WTC11 (cell line): ENCODE measurements around the gene ITPK1. TPM values are rescaled to one million over a fixed set of nuclear protein-coding genes. Genes with fewer than 3 reads are reported as not detected.

Experiments
- ATAC-seq: fragments of 200-7000 bp; cut with Tn5 transposase; 2 replicates; pipeline ENCODE4 v1.10.0; 2021; ENCODE audit warnings: mild to moderate bottlenecking, moderate library complexity
- CTCF ChIA-PET: fragments of 300-600 bp; sonication (Branson Sonifier 250); formaldehyde crosslinking; loops from one replicate; lab custom pipeline; 2021; ENCODE audit warnings: antibody characterized with exemption; lab: Charles Lee
- POLR2A ChIA-PET: fragments of 350-600 bp; sonication (Branson Sonifier 250); formaldehyde crosslinking; loops from one replicate; lab custom pipeline; 2021; ENCODE audit warnings: antibody characterized with exemption; lab: Charles Lee
- DNase-seq: peaks from one replicate; pipeline ENCODE4 v3.0.0; 2021; ENCODE audit warnings: low spot score
- H3K27ac Mint-ChIP-seq: 2 replicates; pipeline ENCODE4 v1.8.0; 2021; ENCODE audit warnings: mixed read lengths
- H3K27me3 Mint-ChIP-seq: 2 replicates; pipeline ENCODE4 v1.8.0; 2021; ENCODE audit warnings: low read depth, mild to moderate bottlenecking, moderate library complexity, mixed read lengths
- H3K36me3 Mint-ChIP-seq: 2 replicates; pipeline ENCODE4 v1.8.0; 2021; ENCODE audit warnings: mixed read lengths
- H3K4me1 Mint-ChIP-seq: 2 replicates; pipeline ENCODE4 v1.8.0; 2022; ENCODE audit warnings: mixed read lengths
- H3K4me3 Mint-ChIP-seq: 2 replicates; pipeline ENCODE4 v1.8.0; 2021; ENCODE audit warnings: mild to moderate bottlenecking, moderate library complexity, mixed read lengths
- H3K9me3 Mint-ChIP-seq: 2 replicates; pipeline ENCODE4 v1.8.0; 2021; ENCODE audit warnings: mixed read lengths
- ARID4B ChIP-seq: sonication (generic); formaldehyde crosslinking; IDR thresholded peaks from 2 replicates; pipeline ENCODE4 v1.8.0; 2023; ENCODE audit warnings: missing genetic modification reagents, mild to moderate bottlenecking, borderline replicate concordance
- CBFB ChIP-seq: sonication (generic); formaldehyde crosslinking; IDR thresholded peaks from 2 replicates; pipeline ENCODE4 v1.8.1; 2022; ENCODE audit warnings: mild to moderate bottlenecking, low read depth, missing genetic modification reagents
- CDX4 ChIP-seq: fragments of 250-450 bp; sonication (Bioruptor Pico); IDR thresholded peaks from 2 replicates; pipeline ENCODE4 v1.9.0; 2021; ENCODE audit warnings: moderate library complexity, mild to moderate bottlenecking, inconsistent platforms, borderline replicate concordance
- ESRRA ChIP-seq: sonication (generic); formaldehyde crosslinking; IDR thresholded peaks from 2 replicates; pipeline ENCODE4 v1.8.1; 2022; ENCODE audit warnings: mild to moderate bottlenecking, missing genetic modification reagents, borderline replicate concordance
- FOXJ3 ChIP-seq: sonication (generic); formaldehyde crosslinking; IDR thresholded peaks from 2 replicates; pipeline ENCODE4 v1.9.0; 2021; ENCODE audit warnings: missing genetic modification reagents, mild to moderate bottlenecking, borderline replicate concordance
- FOXP1 ChIP-seq: sonication (generic); formaldehyde crosslinking; IDR thresholded peaks from 2 replicates; pipeline ENCODE4 v1.8.0; 2022; ENCODE audit warnings: missing genetic modification reagents, mild to moderate bottlenecking, moderate library complexity, borderline replicate concordance
- GABPB1 ChIP-seq: sonication (generic); formaldehyde crosslinking; IDR thresholded peaks from 2 replicates; pipeline ENCODE4 v1.8.1; 2023; ENCODE audit warnings: mild to moderate bottlenecking, missing genetic modification reagents
- NFYB ChIP-seq: sonication (generic); formaldehyde crosslinking; conservative IDR thresholded peaks from 2 replicates; pipeline ENCODE4 v1.8.0; 2022; ENCODE audit warnings: low read depth, missing genetic modification reagents
- NR3C1 ChIP-seq: sonication (generic); formaldehyde crosslinking; conservative IDR thresholded peaks from 2 replicates; pipeline ENCODE4 v1.8.1; 2023; ENCODE audit warnings: low read depth, mild to moderate bottlenecking, missing genetic modification reagents
- SP1 ChIP-seq: sonication (generic); formaldehyde crosslinking; conservative IDR thresholded peaks from 2 replicates; pipeline ENCODE4 v1.8.1; 2022; ENCODE audit warnings: missing genetic modification reagents
- TCF7 ChIP-seq: sonication (generic); formaldehyde crosslinking; IDR thresholded peaks from 2 replicates; pipeline ENCODE4 v1.8.0; 2022; ENCODE audit warnings: mild to moderate bottlenecking, low read depth, missing genetic modification reagents, moderate library complexity
- TEAD4 ChIP-seq: sonication (generic); formaldehyde crosslinking; IDR thresholded peaks from 2 replicates; pipeline ENCODE4 v1.8.0; 2022; ENCODE audit warnings: mild to moderate bottlenecking, missing genetic modification reagents
- ZMAT4 ChIP-seq: fragments of 250-450 bp; sonication (Bioruptor Pico); IDR thresholded peaks from 2 replicates; pipeline ENCODE4 v1.9.0; 2021; ENCODE audit warnings: mild to moderate bottlenecking
- ZNF281 ChIP-seq: sonication (generic); formaldehyde crosslinking; IDR thresholded peaks from 2 replicates; pipeline ENCODE4 v1.8.0; 2023; ENCODE audit warnings: mild to moderate bottlenecking, missing genetic modification reagents
- ZNF671 ChIP-seq: fragments of 250-450 bp; sonication (Bioruptor Pico); IDR thresholded peaks from 2 replicates; pipeline ENCODE4 v1.8.0; 2021; ENCODE audit warnings: mild to moderate bottlenecking
- total RNA-seq: library from RNA; stranded (reverse); gene quantifications from 3 replicates; pipeline ENCODE4 v1.2.3, GENCODE V29; 2021

Gene ITPK1
- total RNA-seq, 1 experiment from 2014 or later = 144 TPM

GRCh38 chr14:93061380-93062012, 54.2 kb downstream of the ITPK1 start (continued):
- TF ChIP-seq TEAD4 (CRISPR knock-in tag) = no peak
- no peak for TF ChIP-seq GABPB1 (CRISPR knock-in tag)

GRCh38 chr14:93060841-93061240, 54.9 kb downstream of the ITPK1 start:
- CTCF ChIA-PET = interaction anchor here (0.8 to 3.2 kb wide), 6 partner anchors 24 to 100 kb away, joined by 3 to 17 read pairs (median 6); no protein-coding TSS in a partner anchor
- TF ChIP-seq ESRRA (CRISPR knock-in tag) (no peak), FOXP1 (CRISPR knock-in tag) (no peak), TCF7 (CRISPR knock-in tag) (no peak), ARID4B (no peak), ZNF671 (CRISPR knock-in tag) (no peak), ZMAT4 (CRISPR knock-in tag) (no peak), CDX4 (no peak), FOXJ3 (CRISPR knock-in tag) (no peak), SP1 (no peak), ZNF281 (CRISPR knock-in tag) (no peak), CBFB (CRISPR knock-in tag) (no peak), NR3C1 (CRISPR knock-in tag) (no peak), NFYB (CRISPR knock-in tag) (no peak)
- TF ChIP-seq, all 79 proteins: peak for 0
- Mint-ChIP-seq H3K9me3 (no peaks in the 10 kb centered on the region), H3K27ac (peak overlapping the region; percentile 90), H3K36me3 (peaks cover 2% of the 10 kb centered on the region; the same call in 1 of the 2 replicates), H3K27me3 (no peaks in the 10 kb centered on the region), H3K4me1 (peaks cover 59% of the 10 kb centered on the region), H3K4me3 (no peak overlapping the region)
- DNase-seq (no peak), ATAC-seq (no peak)
- POLR2A ChIA-PET = no interaction called here
